A549 (cell line): ENCODE data around the gene OGFRL1.

ENCODE experiments used
- EHF ChIP-seq: fragments of 250-450 bp; sonication (Bioruptor Pico); IDR thresholded peaks from 2 replicates; pipeline ENCODE4 v1.5.0; 2020; ENCODE audit warnings: mild to moderate bottlenecking
- EP300 ChIP-seq, 2 experiments: fragments of >200 bp; sonication (Bioruptor Twin); formaldehyde crosslinking; IDR thresholded peaks; 2 replicates in 1 of 2; 3 replicates in 1 of 2; pipeline ENCODE4 v1.6.1; 2016 to 2017
- JUNB ChIP-seq: fragments of >200 bp; sonication (Bioruptor Twin); formaldehyde crosslinking; IDR thresholded peaks from 2 replicates; pipeline ENCODE4 v1.6.1; 2016
- MAZ ChIP-seq: fragments of 150-350 bp; IDR thresholded peaks from 2 replicates; pipeline ENCODE4 v1.6.1; 2014; ENCODE audit warnings: antibody characterized with exemption, low read depth, low read length, borderline replicate concordance
- MYC ChIP-seq: IDR thresholded peaks from 2 replicates; pipeline ENCODE4 v1.6.1; 2012; ENCODE audit warnings: mild to moderate bottlenecking, inconsistent platforms, low read length, improper control_type of control experiment, borderline replicate concordance
- NFE2L2 ChIP-seq: fragments of 150-350 bp; conservative IDR thresholded peaks from 2 replicates; pipeline ENCODE4 v1.6.1; 2014; ENCODE audit warnings: low read length
- NPAS2 ChIP-seq: fragments of 250-450 bp; sonication (Bioruptor Pico); IDR thresholded peaks from 2 replicates; pipeline ENCODE4 v1.8.0; 2022; ENCODE audit warnings: mild to moderate bottlenecking, moderate library complexity, borderline replicate concordance
- POLR2A ChIP-seq: IDR thresholded peaks from 2 replicates; pipeline ENCODE4 v1.6.1; 2012; ENCODE audit warnings: mild to moderate bottlenecking, low read length
- TP53 ChIP-seq: fragments of 250-450 bp; sonication (Bioruptor Pico); IDR thresholded peaks from 2 replicates; pipeline ENCODE4 v1.5.0; 2021; ENCODE audit warnings: mild to moderate bottlenecking, moderate library complexity
- ZFP36 ChIP-seq: fragments of 450-650 bp; IDR thresholded peaks from 2 replicates; pipeline ENCODE4 v1.6.1; 2014; ENCODE audit warnings: borderline replicate concordance; ENCODE audit not compliant: partially characterized antibody
- TF ChIP-seq, protein P1 (sequence below): fragments of >200 bp; sonication (Bioruptor Twin); formaldehyde crosslinking; IDR thresholded peaks from 3 replicates; pipeline ENCODE4 v1.5.1; 2016
- TF ChIP-seq, protein P2 (sequence below): IDR thresholded peaks from 2 replicates; pipeline ENCODE4 v1.6.1; 2012
- TF ChIP-seq, protein P3 (sequence below): fragments of >200 bp; sonication (Bioruptor Twin); formaldehyde crosslinking; IDR thresholded peaks from 3 replicates; pipeline ENCODE4 v1.6.1; 2016

GRCh38 chr6:71284785-71285184 lies 3.8 kb upstream of the OGFRL1 start:
- TF ChIP-seq NPAS2 (CRISPR knock-in tag) (no peak), MYC (no peak), EP300 (IDR thresholded peaks at IDR 0.05) (no peak), MAZ (no peak), POLR2A (no peak), TP53 (CRISPR knock-in tag) (no peak), EHF (CRISPR knock-in tag) (no peak), NFE2L2 (no peak), ZFP36 (no peak), JUNB (no peak)
- TF ChIP-seq, protein P1, sequence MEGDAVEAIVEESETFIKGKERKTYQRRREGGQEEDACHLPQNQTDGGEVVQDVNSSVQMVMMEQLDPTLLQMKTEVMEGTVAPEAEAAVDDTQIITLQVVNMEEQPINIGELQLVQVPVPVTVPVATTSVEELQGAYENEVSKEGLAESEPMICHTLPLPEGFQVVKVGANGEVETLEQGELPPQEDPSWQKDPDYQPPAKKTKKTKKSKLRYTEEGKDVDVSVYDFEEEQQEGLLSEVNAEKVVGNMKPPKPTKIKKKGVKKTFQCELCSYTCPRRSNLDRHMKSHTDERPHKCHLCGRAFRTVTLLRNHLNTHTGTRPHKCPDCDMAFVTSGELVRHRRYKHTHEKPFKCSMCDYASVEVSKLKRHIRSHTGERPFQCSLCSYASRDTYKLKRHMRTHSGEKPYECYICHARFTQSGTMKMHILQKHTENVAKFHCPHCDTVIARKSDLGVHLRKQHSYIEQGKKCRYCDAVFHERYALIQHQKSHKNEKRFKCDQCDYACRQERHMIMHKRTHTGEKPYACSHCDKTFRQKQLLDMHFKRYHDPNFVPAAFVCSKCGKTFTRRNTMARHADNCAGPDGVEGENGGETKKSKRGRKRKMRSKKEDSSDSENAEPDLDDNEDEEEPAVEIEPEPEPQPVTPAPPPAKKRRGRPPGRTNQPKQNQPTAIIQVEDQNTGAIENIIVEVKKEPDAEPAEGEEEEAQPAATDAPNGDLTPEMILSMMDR, result no peak
- TF ChIP-seq, protein P2, sequence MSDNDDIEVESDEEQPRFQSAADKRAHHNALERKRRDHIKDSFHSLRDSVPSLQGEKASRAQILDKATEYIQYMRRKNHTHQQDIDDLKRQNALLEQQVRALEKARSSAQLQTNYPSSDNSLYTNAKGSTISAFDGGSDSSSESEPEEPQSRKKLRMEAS, result no peak
- TF ChIP-seq, protein P3, sequence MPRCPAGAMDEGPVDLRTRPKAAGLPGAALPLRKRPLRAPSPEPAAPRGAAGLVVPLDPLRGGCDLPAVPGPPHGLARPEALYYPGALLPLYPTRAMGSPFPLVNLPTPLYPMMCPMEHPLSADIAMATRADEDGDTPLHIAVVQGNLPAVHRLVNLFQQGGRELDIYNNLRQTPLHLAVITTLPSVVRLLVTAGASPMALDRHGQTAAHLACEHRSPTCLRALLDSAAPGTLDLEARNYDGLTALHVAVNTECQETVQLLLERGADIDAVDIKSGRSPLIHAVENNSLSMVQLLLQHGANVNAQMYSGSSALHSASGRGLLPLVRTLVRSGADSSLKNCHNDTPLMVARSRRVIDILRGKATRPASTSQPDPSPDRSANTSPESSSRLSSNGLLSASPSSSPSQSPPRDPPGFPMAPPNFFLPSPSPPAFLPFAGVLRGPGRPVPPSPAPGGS, result no peak
